IMR-90 (cell line): ENCODE results near the gene KAT6B. TPM values are rescaled to one million over a fixed set of nuclear protein-coding genes. Genes with fewer than 3 reads are reported as not detected.

Source experiments
- ATAC-seq: fragments of 200-7000 bp; cut with Tn5 transposase; 2 replicates; pipeline ENCODE4 v1.9.1; 2020; ENCODE audit warnings: low read depth, mild to moderate bottlenecking, moderate library complexity
- BruUV-seq: library from RNA; stranded (reverse); fragments of 400-500 nt; replicated peaks from 2 replicates; lab custom pipeline; 2021; lab: Mats Ljungman, UMichigan
- CTCF ChIA-PET: fragments of 300-600 bp; formaldehyde crosslinking; extraction: SDS; loops from one replicate; lab custom pipeline; 2021; ENCODE audit warnings: antibody characterized with exemption; lab: Yijun Ruan, JAX
- POLR2A ChIA-PET: fragments of 300-600 bp; sonication (Branson Sonifier 250); formaldehyde crosslinking; loops from one replicate; lab custom pipeline; 2022; ENCODE audit warnings: antibody characterized with exemption; ENCODE audit not compliant: unreplicated experiment; lab: Charles Lee
- DNase-seq: peaks from one replicate; pipeline ENCODE4 v3.0.0; 2013
- H2AFZ ChIP-seq: replicated peaks from 2 replicates; pipeline ENCODE3; 2013; ENCODE audit warnings: low read length, mild to moderate bottlenecking; ENCODE audit not compliant: poor library complexity
- H2AK5ac ChIP-seq: 2 replicates; pipeline ENCODE4 v1.6.1; 2013; ENCODE audit warnings: low read depth, low read length, inconsistent platforms
- H2AK9ac ChIP-seq: replicated peaks from 2 replicates; pipeline ENCODE3; 2013; ENCODE audit warnings: mild to moderate bottlenecking, low read depth, low read length, moderate library complexity; ENCODE audit not compliant: poor library complexity
- H2BK120ac ChIP-seq: 2 replicates; pipeline ENCODE4 v1.6.1; 2013; ENCODE audit warnings: low read depth, low read length, inconsistent platforms
- H2BK15ac ChIP-seq: 3 replicates; pipeline ENCODE4 v1.6.1; 2013; ENCODE audit warnings: low read depth, low read length, inconsistent platforms
- H2BK20ac ChIP-seq: 2 replicates; pipeline ENCODE4 v1.6.1; 2013; ENCODE audit warnings: low read depth, mild to moderate bottlenecking, inconsistent platforms, low read length, moderate library complexity
- H2BK5ac ChIP-seq: 2 replicates; pipeline ENCODE4 v1.6.1; 2013; ENCODE audit warnings: mild to moderate bottlenecking, low read depth, low read length, inconsistent platforms; ENCODE audit not compliant: poor library complexity, severe bottlenecking
- H3K14ac ChIP-seq: replicated peaks from 2 replicates; pipeline ENCODE4 v1.6.1; 2013; ENCODE audit warnings: low read depth, low read length, inconsistent platforms
- H3K18ac ChIP-seq: 2 replicates; pipeline ENCODE4 v1.6.1; 2013; ENCODE audit warnings: low read depth, low read length, control low read depth
- H3K23ac ChIP-seq: 2 replicates; pipeline ENCODE4 v1.6.1; 2013; ENCODE audit warnings: low read depth, low read length, inconsistent platforms
- H3K27ac ChIP-seq: 2 replicates; pipeline ENCODE4 v1.5.1; 2013; ENCODE audit warnings: mild to moderate bottlenecking, control low read depth, low read length; ENCODE audit not compliant: insufficient read depth
- H3K27me3 ChIP-seq: 2 replicates; pipeline ENCODE4 v1.6.1; 2013; ENCODE audit warnings: low read length; ENCODE audit not compliant: control insufficient read depth, insufficient read depth
- H3K36me3 ChIP-seq: 2 replicates; pipeline ENCODE4 v1.6.1; 2013; ENCODE audit warnings: low read length, mixed read lengths; ENCODE audit not compliant: control insufficient read depth, insufficient read depth
- H3K4ac ChIP-seq: 2 replicates; pipeline ENCODE4 v1.6.1; 2013; ENCODE audit warnings: low read depth, low read length, inconsistent platforms
- H3K4me1 ChIP-seq: 2 replicates; pipeline ENCODE4 v1.6.1; 2013; ENCODE audit warnings: low read length, mixed read lengths; ENCODE audit not compliant: control insufficient read depth, insufficient read depth
- H3K4me2 ChIP-seq: 2 replicates; pipeline ENCODE4 v1.6.1; 2013; ENCODE audit warnings: low read depth, mild to moderate bottlenecking, control low read depth, low read length, moderate library complexity
- H3K4me3 ChIP-seq: 2 replicates; pipeline ENCODE4 v1.5.1; 2013; ENCODE audit warnings: low read depth, mild to moderate bottlenecking, control low read depth, low read length, moderate library complexity; ENCODE audit not compliant: insufficient read depth
- H3K56ac ChIP-seq: 2 replicates; pipeline ENCODE4 v1.6.1; 2013; ENCODE audit warnings: low read length, inconsistent platforms; ENCODE audit not compliant: insufficient read depth; ENCODE audit errors: extremely low read depth
- H3K79me1 ChIP-seq, 2 experiments: 2 replicates each; pipeline ENCODE4 v1.6.1; 2013; ENCODE audit warnings: low read length in 2 of 2, inconsistent platforms in 1 of 2, low read depth in 1 of 2
- H3K9ac ChIP-seq: 2 replicates; pipeline ENCODE4 v1.6.1; 2013; ENCODE audit warnings: low read depth, low read length, control low read depth
- H3K9me1 ChIP-seq: 2 replicates; pipeline ENCODE4 v1.6.1; 2013; ENCODE audit warnings: low read length, inconsistent platforms; ENCODE audit not compliant: insufficient read depth
- H3K9me3 ChIP-seq: 2 replicates; pipeline ENCODE4 v1.6.1; 2013; ENCODE audit warnings: low read length; ENCODE audit not compliant: control insufficient read depth, insufficient read depth
- H4K20me1 ChIP-seq: 2 replicates; pipeline ENCODE4 v1.6.1; 2013; ENCODE audit warnings: low read length, inconsistent platforms; ENCODE audit not compliant: insufficient read depth
- H4K5ac ChIP-seq: 2 replicates; pipeline ENCODE4 v1.6.1; 2013; ENCODE audit warnings: mild to moderate bottlenecking, low read depth, low read length, control low read depth
- H4K8ac ChIP-seq, 2 experiments: 2 replicates each; pipeline ENCODE4 v1.6.1; 2013; ENCODE audit warnings: low read depth in 2 of 2, low read length in 2 of 2, control low read depth in 1 of 2, inconsistent platforms in 1 of 2
- H4K91ac ChIP-seq: 2 replicates; pipeline ENCODE4 v1.6.1; 2013; ENCODE audit warnings: low read depth, low read length, inconsistent platforms; ENCODE audit not compliant: insufficient read depth
- BHLHE40 ChIP-seq: fragments of 150-350 bp; IDR thresholded peaks from 2 replicates; pipeline ENCODE4 v1.6.1; 2016; ENCODE audit warnings: mild to moderate bottlenecking, low read depth, low read length
- MAFK ChIP-seq: IDR thresholded peaks from 2 replicates; pipeline ENCODE4 v1.6.1; 2012; ENCODE audit warnings: low read depth, low read length, improper control_type of control experiment
- MXI1 ChIP-seq: IDR thresholded peaks from 2 replicates; pipeline ENCODE4 v1.6.1; 2012; ENCODE audit warnings: low read depth, mild to moderate bottlenecking, low read length, moderate library complexity, borderline replicate concordance
- POLR2A ChIP-seq: IDR thresholded peaks from 2 replicates; pipeline ENCODE4 v1.6.1; 2012; ENCODE audit warnings: mild to moderate bottlenecking, low read depth, low read length
- WGBS, 2 experiments: methylation state at CpG; one replicate each; pipeline versions ENCODE4 v1.1.5 to v1.1.7; 2013; ENCODE audit warnings: missing lambda C conversion rate in 2 of 2; ENCODE audit not compliant: insufficient read length in 1 of 2; ENCODE audit errors: extremely low coverage in 2 of 2; 5-methylcytosine and 5-hydroxymethylcytosine counted together
- dilution Hi-C: fragments of 300-500 bp; cut with HindIII; formaldehyde crosslinking; loops from one replicate; pipeline ENCODE4 v1.14.3; 2018; ENCODE audit warnings: low sequenced_read_pairs; ENCODE audit not compliant: unreplicated experiment
- in situ Hi-C: fragments of 300-500 bp; cut with MboI; formaldehyde crosslinking; loops from 3 replicates; pipeline ENCODE4 v1.14.3; 2019; ENCODE audit warnings: low sequenced_read_pairs, inconsistent platforms, mixed read lengths
- intact Hi-C: fragments of 100-400 bp; cut with micrococcal nuclease; formaldehyde crosslinking; loops from 2 replicates; pipeline ENCODE4 v1.10.0; 2022
- polyA plus RNA-seq, 3 experiments: library from polyadenylated mRNA; depleted of rRNA; stranded (reverse); fragments of >200 nt; gene quantifications; 2 replicates each; pipeline ENCODE4 v1.2.3, GENCODE V29; 2012; ENCODE audit warnings: low replicate concordance in 1 of 3
- total RNA-seq: library from RNA; depleted of rRNA; stranded (reverse); fragments of >200 nt; gene quantifications from 2 replicates; pipeline ENCODE4 v1.2.3, GENCODE V29; 2012
- TF ChIP-seq, protein P1 (sequence below): fragments of 150-350 bp; IDR thresholded peaks from 2 replicates; pipeline ENCODE4 v1.6.1; 2016; ENCODE audit warnings: low read depth, mild to moderate bottlenecking, low read length, moderate library complexity, borderline replicate concordance

KAT6B gene
- total and polyA plus RNA-seq, 2 of the 4 experiments (the other 2 are of a cell fraction), result 8.8 to 28.1 TPM

- H2BK5ac ChIP-seq, result peak overlapping the region; percentile 2
- H4K91ac ChIP-seq, result peak overlapping the region; percentile 85
- H4K5ac ChIP-seq, result peak overlapping the region; percentile 67
- ChIA-PET CTCF (interaction anchor here (0.6 to 0.7 kb wide), 2 partner anchors 12 to 17 kb away, joined by 3 to 4 read pairs; no protein-coding TSS in a partner anchor), POLR2A (no interaction called here)
- DNase-seq (peak; percentile 27), ATAC-seq (peak; percentile 13; the same call in 1 of the 2 replicates)
- TF ChIP-seq, protein P1, sequence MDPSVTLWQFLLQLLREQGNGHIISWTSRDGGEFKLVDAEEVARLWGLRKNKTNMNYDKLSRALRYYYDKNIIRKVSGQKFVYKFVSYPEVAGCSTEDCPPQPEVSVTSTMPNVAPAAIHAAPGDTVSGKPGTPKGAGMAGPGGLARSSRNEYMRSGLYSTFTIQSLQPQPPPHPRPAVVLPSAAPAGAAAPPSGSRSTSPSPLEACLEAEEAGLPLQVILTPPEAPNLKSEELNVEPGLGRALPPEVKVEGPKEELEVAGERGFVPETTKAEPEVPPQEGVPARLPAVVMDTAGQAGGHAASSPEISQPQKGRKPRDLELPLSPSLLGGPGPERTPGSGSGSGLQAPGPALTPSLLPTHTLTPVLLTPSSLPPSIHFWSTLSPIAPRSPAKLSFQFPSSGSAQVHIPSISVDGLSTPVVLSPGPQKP, result no peak
- no peak for TF ChIP-seq MXI1
- no peak for TF ChIP-seq BHLHE40
- no peak for TF ChIP-seq POLR2A
- no peak for TF ChIP-seq MAFK
- peak overlapping the region; percentile 80 for H3K4ac ChIP-seq
- no CpG with 5 or more reads among the region's 1 CpG for WGBS, 2 experiments
- peak overlapping the region; percentile 84; the same call in 1 of the 2 replicates for H3K14ac ChIP-seq
- intact Hi-C loops, result loop anchor here (10.0 kb wide), 1 partner anchor 365 kb away; no protein-coding TSS in a partner anchor
- peak overlapping the region; percentile 66; the same call in 1 of the 2 replicates for H3K27ac ChIP-seq
- no peaks in the 10 kb centered on the region for H3K36me3 ChIP-seq
- H3K9me3 ChIP-seq, result no peaks in the 10 kb centered on the region
- dilution Hi-C loops, result no loop called here
- H2AK9ac ChIP-seq, result peak overlapping the region; percentile 20
- H2AFZ ChIP-seq, result no peak overlapping the region
- H3K4me1 ChIP-seq, result peaks cover 17% of the 10 kb centered on the region
- peak overlapping the region; percentile 83 for H2BK120ac ChIP-seq
- H3K4me3 ChIP-seq, result no peak overlapping the region
- no peak overlapping the region; the same call in 1 of the 2 replicates for H3K9ac ChIP-seq
- H3K18ac ChIP-seq, result peak overlapping the region; percentile 87
- peak overlapping the region in 1 of 2 experiments; percentile 61; a peak in 1 of 4 replicates for H4K8ac ChIP-seq
- H3K79me1 ChIP-seq, result peaks cover 39 to 66% of the 10 kb centered on the region in 2 experiments
- peak overlapping the region; percentile 65; the same call in 1 of the 2 replicates for H2BK20ac ChIP-seq
- H3K27me3 ChIP-seq, result no peaks in the 10 kb centered on the region
- in situ Hi-C loops, result no loop called here
- H2BK15ac ChIP-seq, result peak overlapping the region; percentile 70; the same call in 1 of the 3 replicates
- H3K56ac ChIP-seq, result peak overlapping the region; percentile 4; the same call in 1 of the 2 replicates
- peak overlapping the region; percentile 88 for H3K23ac ChIP-seq
- peaks cover 11% of the 10 kb centered on the region for H3K9me1 ChIP-seq
- peaks cover 10% of the 10 kb centered on the region; the same call in 1 of the 2 replicates for H4K20me1 ChIP-seq
- peak overlapping the region; percentile 20; the same call in 1 of the 2 replicates for H2AK5ac ChIP-seq
- BruUV-seq, result no TSS peak
- peak overlapping the region; percentile 22; the same call in 1 of the 2 replicates for H3K4me2 ChIP-seq
Observed at GRCh38 chr10:74909670-74910069, 83.3 kb downstream of the KAT6B start.
